Posterior vena cava (tissue), 2 donors: Measurements from ENCODE around the gene PNPLA3. TPM values are rescaled to one million over a fixed set of nuclear protein-coding genes. Genes with fewer than 3 reads are reported as not detected.

Experiments used
- DNase-seq: peaks from one replicate; pipeline ENCODE4 v3.0.0-alpha.2; 2020; ENCODE audit warnings: low spot score
- intact Hi-C, 2 donors: fragments of 100-400 bp; cut with DNase I; formaldehyde crosslinking; loops; one replicate each; pipeline versions ENCODE4 v1.14.1 to v1.14.2; 2022 to 2023
- total RNA-seq, 2 donors: library from RNA; stranded (reverse); fragmentation: NEBNext Ultra II Directional; extraction: Animal tissue kit (Norgen Biotek cat#: 25700); gene quantifications; one replicate each; pipeline ENCODE4 v1.2.1, GENCODE V29; 2021
- donor health status: DM: yes; HTN: yes; CAD: no.
- donor health status: DM: yes; HTN: yes; CAD: no.

The PNPLA3 gene
- total RNA-seq, 2 donors from 2014 or later, result 0.51 TPM; not detected in 1

GRCh38 chr22:43978558-43978957 is 55.0 kb downstream of the PNPLA3 start:
- DNase-seq, result no peak
- intact Hi-C loops, result no loop called here

- no peak for DNase-seq
- intact Hi-C loops, result no loop called here
Observed at GRCh38 chr22:43980579-43980978, 57.0 kb downstream of the PNPLA3 start.

GRCh38 chr22:43980996-43981395 is 57.4 kb downstream of the PNPLA3 start:
- intact Hi-C loops, result no loop called here
- DNase-seq, result no peak

GRCh38 chr22:43983808-43984207 is 60.2 kb downstream of the PNPLA3 start:
- intact Hi-C loops, result no loop called here
- DNase-seq, result no peak

- no peak for DNase-seq
- intact Hi-C loops, result no loop called here
Observed at GRCh38 chr22:43985532-43985931, 61.9 kb downstream of the PNPLA3 start.

- intact Hi-C loops, result no loop called here
- DNase-seq, result no peak
Observed at GRCh38 chr22:43988116-43988820, 64.7 kb downstream of the PNPLA3 start.

GRCh38 chr22:43988960-43989359 is 65.4 kb downstream of the PNPLA3 start:
- intact Hi-C loops, result no loop called here
- DNase-seq, result no peak

- intact Hi-C loops, result loop anchor here (5.0 to 10.0 kb wide), 2 partner anchors 95 to 632 kb away; no protein-coding TSS in a partner anchor
- DNase-seq, result no peak
Observed at GRCh38 chr22:43990044-43990443, 66.4 kb downstream of the PNPLA3 start.

- intact Hi-C loops, result loop anchor here (2.0 to 10.0 kb wide), 3 partner anchors 93 to 635 kb away; no protein-coding TSS in a partner anchor
- DNase-seq, result no peak
Observed at GRCh38 chr22:43991316-43992020, 67.9 kb downstream of the PNPLA3 start.

- intact Hi-C loops, result loop anchor here (2.0 to 10.0 kb wide), 3 partner anchors 92 to 634 kb away; no protein-coding TSS in a partner anchor
- DNase-seq, result no peak
Observed at GRCh38 chr22:43992331-43992821, 68.8 kb downstream of the PNPLA3 start.

GRCh38 chr22:43993072-43993760 is 69.6 kb downstream of the PNPLA3 start:
- intact Hi-C loops, result loop anchor here (2.0 to 10.0 kb wide), 3 partner anchors 92 to 634 kb away; no protein-coding TSS in a partner anchor
- DNase-seq, result no peak

- no peak for DNase-seq
- intact Hi-C loops, result loop anchor here (5.0 to 10.0 kb wide), 2 partner anchors 91 to 628 kb away; no protein-coding TSS in a partner anchor
Observed at GRCh38 chr22:43994006-43994405, 70.4 kb downstream of the PNPLA3 start.

GRCh38 chr22:43994416-43994815 is 70.8 kb downstream of the PNPLA3 start:
- intact Hi-C loops, result loop anchor here (5.0 to 10.0 kb wide), 2 partner anchors 90 to 628 kb away; no protein-coding TSS in a partner anchor

GRCh38 chr22:43995057-43995685 is 71.6 kb downstream of the PNPLA3 start:
- intact Hi-C loops, result loop anchor here in 1 of 2 donors (10.0 kb wide), 1 partner anchor 90 kb away; no protein-coding TSS in a partner anchor
- DNase-seq, result no peak

More at GRCh38 chr22:43994416-43994815, 70.8 kb downstream of the PNPLA3 start:
- DNase-seq, result no peak

GRCh38 chr22:43995798-43996169 is 72.2 kb downstream of the PNPLA3 start:
- DNase-seq, result no peak
- intact Hi-C loops, result loop anchor here in 1 of 2 donors (10.0 kb wide), 1 partner anchor 89 kb away; no protein-coding TSS in a partner anchor

- DNase-seq, result peak; percentile 91
- intact Hi-C loops, result loop anchor here in 1 of 2 donors (10.0 kb wide), 1 partner anchor 88 kb away; no protein-coding TSS in a partner anchor
Observed at GRCh38 chr22:43996170-43996980, 72.8 kb downstream of the PNPLA3 start.

GRCh38 chr22:43996981-43997265 is 73.3 kb downstream of the PNPLA3 start:
- intact Hi-C loops, result loop anchor here in 1 of 2 donors (10.0 kb wide), 1 partner anchor 88 kb away; no protein-coding TSS in a partner anchor
- DNase-seq, result no peak
